Tibial artery (tissue), 4 donors: Measurements from ENCODE around the gene ATP6V0D1.

Experiments used
- DNase-seq, 2 donors: peaks; one replicate each; pipeline ENCODE4 v3.0.0-alpha.2; 2019
- H3K27ac ChIP-seq, 2 donors: fragments of 200-600 bp; sonication (generic) in 1 of 2; 1 replicate in 1 of 2; 2 replicates in 1 of 2; pipeline ENCODE4 v1.5.1; 2018 to 2019; ENCODE audit warnings: mild to moderate bottlenecking in 1 of 2
- H3K27me3 ChIP-seq, 2 donors: fragments of 200-600 bp; sonication (generic) in 1 of 2; one replicate each; pipeline versions ENCODE4 v1.5.1 to v1.6.0; 2016 to 2019
- H3K36me3 ChIP-seq, 3 donors: fragments of 200-600 bp; sonication (generic) in 2 of 3; one replicate each; pipeline ENCODE4 v1.5.1; 2016 to 2019; ENCODE audit warnings: mild to moderate bottlenecking in 2 of 3
- H3K4me1 ChIP-seq, 4 donors: fragments of 200-600 bp; sonication (generic) in 2 of 4; 1 replicate in 3 of 4; 2 replicates in 1 of 4; pipeline ENCODE4 v1.5.1; 2016 to 2019
- H3K4me3 ChIP-seq, 2 donors: fragments of 200-600 bp; sonication (generic) in 1 of 2; 1 replicate in 1 of 2; 2 replicates in 1 of 2; pipeline ENCODE4 v1.5.1; 2018 to 2019; ENCODE audit warnings: mild to moderate bottlenecking in 2 of 2
- H3K9me3 ChIP-seq, 3 donors: fragments of 200-600 bp; sonication (generic) in 1 of 3; one replicate each; pipeline ENCODE4 v1.5.1; 2016 to 2019
- intact Hi-C: fragments of 100-400 bp; cut with DNase I; formaldehyde crosslinking; loops from one replicate; pipeline ENCODE4 v1.15.0; 2023; ENCODE audit warnings: low total_unique reads
- TF ChIP-seq, protein P1 (sequence below), 2 experiments: fragments of 200-600 bp in 1 of 2; fragments of 450-650 bp in 1 of 2; IDR thresholded peaks; one replicate each; pipeline ENCODE4 v1.5.1; 2017 to 2019; ENCODE audit warnings: antibody characterized with exemption in 2 of 2, mild to moderate bottlenecking in 1 of 2, moderate library complexity in 1 of 2

ATP6V0D1 gene

DNA sequence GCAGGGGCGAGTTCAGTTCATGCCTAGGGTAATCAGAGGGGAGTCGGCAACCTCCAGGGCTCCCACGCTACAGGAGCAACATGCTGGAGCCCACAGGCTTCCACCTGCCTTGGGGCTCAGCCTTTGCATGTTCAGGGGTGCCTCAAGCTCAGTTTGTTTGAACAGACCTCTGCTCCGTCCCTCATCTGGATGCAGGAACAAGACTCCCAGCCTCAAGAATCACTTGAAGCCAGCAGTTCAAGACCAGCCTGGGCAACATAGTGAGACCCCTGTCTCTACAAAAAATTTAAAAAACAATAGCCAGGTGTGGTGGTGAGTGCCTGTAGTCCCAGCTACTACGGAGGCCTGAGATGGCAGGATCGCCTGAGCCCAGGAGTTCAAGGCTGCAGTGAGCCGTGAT lies 54.9 kb downstream of the ATP6V0D1 start:
- H3K4me1 ChIP-seq = peaks cover 6 to 26% (median 8%) of the 10 kb centered on the region in 4 donors
- H3K9me3 ChIP-seq = no peaks in the 10 kb centered on the region
- H3K27me3 ChIP-seq = peaks cover 0 to 60% of the 10 kb centered on the region in 2 donors
- intact Hi-C loops = loop anchor here (5.0 kb wide), 2 partner anchors 36 to 654 kb away; no protein-coding TSS in a partner anchor
- H3K4me3 ChIP-seq = no peak overlapping the region
- no peak for DNase-seq
- no peaks in the 10 kb centered on the region for H3K36me3 ChIP-seq
- H3K27ac ChIP-seq = no peak overlapping the region
- TF ChIP-seq, protein P1, sequence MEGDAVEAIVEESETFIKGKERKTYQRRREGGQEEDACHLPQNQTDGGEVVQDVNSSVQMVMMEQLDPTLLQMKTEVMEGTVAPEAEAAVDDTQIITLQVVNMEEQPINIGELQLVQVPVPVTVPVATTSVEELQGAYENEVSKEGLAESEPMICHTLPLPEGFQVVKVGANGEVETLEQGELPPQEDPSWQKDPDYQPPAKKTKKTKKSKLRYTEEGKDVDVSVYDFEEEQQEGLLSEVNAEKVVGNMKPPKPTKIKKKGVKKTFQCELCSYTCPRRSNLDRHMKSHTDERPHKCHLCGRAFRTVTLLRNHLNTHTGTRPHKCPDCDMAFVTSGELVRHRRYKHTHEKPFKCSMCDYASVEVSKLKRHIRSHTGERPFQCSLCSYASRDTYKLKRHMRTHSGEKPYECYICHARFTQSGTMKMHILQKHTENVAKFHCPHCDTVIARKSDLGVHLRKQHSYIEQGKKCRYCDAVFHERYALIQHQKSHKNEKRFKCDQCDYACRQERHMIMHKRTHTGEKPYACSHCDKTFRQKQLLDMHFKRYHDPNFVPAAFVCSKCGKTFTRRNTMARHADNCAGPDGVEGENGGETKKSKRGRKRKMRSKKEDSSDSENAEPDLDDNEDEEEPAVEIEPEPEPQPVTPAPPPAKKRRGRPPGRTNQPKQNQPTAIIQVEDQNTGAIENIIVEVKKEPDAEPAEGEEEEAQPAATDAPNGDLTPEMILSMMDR (IDR thresholded peaks at IDR 0.05) = no peak

DNA sequence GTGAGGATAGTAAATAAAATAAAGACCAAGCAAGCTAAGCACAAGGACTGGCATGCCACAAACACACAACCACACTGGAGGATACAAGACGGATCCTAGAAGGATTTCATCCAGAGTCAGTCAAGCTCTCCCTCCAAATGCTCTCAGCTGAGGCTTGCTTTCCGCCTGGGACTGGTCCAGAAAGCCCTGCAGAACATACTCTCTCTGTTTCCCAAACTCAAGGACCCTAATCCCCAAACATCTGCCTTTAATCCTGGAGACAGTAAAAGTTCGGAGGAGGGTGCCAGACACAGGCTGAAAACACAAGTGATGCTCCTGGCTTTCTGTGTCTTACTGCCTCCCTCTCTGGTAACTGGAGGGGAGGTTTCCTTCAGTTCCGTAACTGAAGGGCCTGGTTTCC lies 55.4 kb downstream of the ATP6V0D1 start:
- H3K27ac ChIP-seq = no peak overlapping the region
- no peaks in the 10 kb centered on the region for H3K36me3 ChIP-seq
- TF ChIP-seq, protein P1 (IDR thresholded peaks at IDR 0.05) = no peak
- DNase-seq = no peak
- no peak overlapping the region for H3K4me3 ChIP-seq
- H3K4me1 ChIP-seq = peaks cover 3 to 21% (median 5%) of the 10 kb centered on the region in 4 donors
- intact Hi-C loops = loop anchor here (5.0 kb wide), 2 partner anchors 37 to 653 kb away; no protein-coding TSS in a partner anchor
- H3K9me3 ChIP-seq = no peaks in the 10 kb centered on the region
- peaks cover 0 to 60% of the 10 kb centered on the region in 2 donors for H3K27me3 ChIP-seq

DNA sequence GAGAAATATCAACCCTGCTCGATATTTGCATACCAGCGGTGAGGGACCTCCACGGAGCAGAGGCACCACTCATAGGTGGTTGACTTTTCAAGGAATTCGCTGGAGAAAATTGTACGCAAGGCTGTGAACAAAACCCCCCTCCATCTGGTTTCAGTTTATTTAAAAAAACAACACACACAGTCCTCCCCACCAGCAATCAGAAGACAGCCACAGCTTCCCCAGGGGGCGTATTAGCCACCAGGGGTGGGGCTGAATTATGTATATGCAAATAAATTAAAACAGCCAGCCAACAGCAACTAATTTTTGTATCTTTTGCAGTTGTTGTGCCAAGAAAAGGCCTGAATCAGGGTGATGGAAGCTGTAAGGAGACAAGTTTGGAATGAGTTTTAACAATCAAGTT lies 55.9 kb downstream of the ATP6V0D1 start:
- peaks cover 0 to 55% of the 10 kb centered on the region in 2 donors for H3K27me3 ChIP-seq

DNA sequence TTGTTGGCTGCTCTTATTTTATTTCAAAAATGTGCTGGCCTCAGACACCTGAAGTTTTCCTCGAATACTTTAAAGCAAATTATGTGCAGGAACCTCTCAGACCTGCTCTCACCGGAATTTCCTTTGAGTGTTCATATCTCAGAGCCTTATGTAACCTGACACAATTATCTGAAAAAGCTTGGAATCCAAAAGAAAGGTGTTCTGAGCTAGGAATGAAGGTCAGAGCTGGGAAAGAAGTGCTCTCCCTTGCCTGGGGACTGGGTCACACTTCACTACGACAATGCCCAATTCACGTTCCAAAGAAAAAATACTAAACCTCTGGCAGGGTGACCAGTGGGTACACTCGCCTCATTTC lies 56.7 kb downstream of the ATP6V0D1 start:
- DNase-seq = no peak
- peaks cover 0 to 47% of the 10 kb centered on the region in 2 donors for H3K27me3 ChIP-seq
- TF ChIP-seq, protein P1 (IDR thresholded peaks at IDR 0.05) = no peak
- no peaks in the 10 kb centered on the region for H3K36me3 ChIP-seq
- H3K9me3 ChIP-seq = no peaks in the 10 kb centered on the region
- no peak overlapping the region for H3K4me3 ChIP-seq
- no peak overlapping the region for H3K27ac ChIP-seq
- intact Hi-C loops = no loop called here
- H3K4me1 ChIP-seq = peaks cover 0 to 14% (median 0%) of the 10 kb centered on the region in 4 donors

More for the DNA sequence above, 55.9 kb downstream of the ATP6V0D1 start:
- H3K27ac ChIP-seq = no peak overlapping the region
- no peaks in the 10 kb centered on the region for H3K9me3 ChIP-seq
- H3K4me1 ChIP-seq = peaks cover 0 to 16% (median under 1%) of the 10 kb centered on the region in 4 donors
- H3K4me3 ChIP-seq = no peak overlapping the region
- no peak for DNase-seq
- TF ChIP-seq, protein P1 (IDR thresholded peaks at IDR 0.05) = no peak
- intact Hi-C loops = loop anchor here (5.0 kb wide), 2 partner anchors 37 to 653 kb away; no protein-coding TSS in a partner anchor
- no peaks in the 10 kb centered on the region for H3K36me3 ChIP-seq

DNA sequence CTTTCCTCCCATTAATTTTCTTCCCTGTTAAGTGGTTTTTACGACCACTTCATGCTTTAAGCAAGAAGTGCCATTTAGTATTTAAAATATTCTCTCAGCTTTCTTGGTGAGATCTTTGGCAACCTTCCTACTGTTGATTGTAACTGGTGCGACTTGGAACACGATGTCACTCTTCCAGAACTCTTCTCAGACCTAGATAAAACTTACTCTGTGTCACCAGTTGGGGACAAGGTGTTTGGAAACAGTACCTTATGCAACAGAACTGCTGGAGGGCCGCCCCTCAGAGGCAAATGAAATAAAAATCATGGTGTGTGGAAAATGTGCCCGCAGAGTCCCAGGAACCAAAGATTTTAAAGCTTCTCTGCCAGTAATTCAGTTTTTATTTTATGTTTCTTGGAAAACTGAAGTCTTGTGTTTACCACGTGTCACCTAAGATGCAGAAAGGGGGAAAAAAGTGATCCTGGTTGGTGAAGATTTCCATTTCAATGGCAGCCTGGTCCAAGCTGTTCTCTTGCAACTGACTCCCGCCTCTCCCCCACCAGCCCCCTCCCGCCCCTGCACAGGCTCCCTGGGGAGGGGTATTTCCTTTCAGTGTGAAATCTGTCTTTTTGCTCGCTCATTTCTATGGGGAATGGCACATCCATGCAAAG lies 57.2 kb downstream of the ATP6V0D1 start:
- DNase-seq = no peak
- no peak overlapping the region for H3K4me3 ChIP-seq
- intact Hi-C loops = no loop called here
- H3K36me3 ChIP-seq = no peaks in the 10 kb centered on the region
- TF ChIP-seq, protein P1 (IDR thresholded peaks at IDR 0.05) = no peak
- peaks cover 0 to 12% (median 0%) of the 10 kb centered on the region in 4 donors for H3K4me1 ChIP-seq
- H3K27ac ChIP-seq = no peak overlapping the region
- H3K27me3 ChIP-seq = peaks cover 0 to 42% of the 10 kb centered on the region in 2 donors
- H3K9me3 ChIP-seq = no peaks in the 10 kb centered on the region
